C4-2B (cell line): ENCODE data around the gene TMEM125.

Source experiments
- H3K27ac ChIP-seq: fragments of 450-650 bp; 2 replicates; pipeline ENCODE4 v1.5.1; 2017
- CTCF ChIP-seq: fragments of 450-650 bp; conservative IDR thresholded peaks from 2 replicates; pipeline ENCODE4 v1.5.1; 2017; ENCODE audit warnings: mild to moderate bottlenecking
- ZFX ChIP-seq: fragments of 450-650 bp; IDR thresholded peaks from 2 replicates; pipeline ENCODE4 v1.6.1; 2017

TMEM125 gene

GRCh38 chr1:43321331-43321891 lies 51.6 kb downstream of the TMEM125 start:
- TF ChIP-seq ZFX (no peak), CTCF (no peak)
- H3K27ac ChIP-seq, result no peak overlapping the region

GRCh38 chr1:43322506-43322905 lies 52.7 kb downstream of the TMEM125 start:
- TF ChIP-seq ZFX (no peak), CTCF (no peak)
- no peak overlapping the region for H3K27ac ChIP-seq
